ENCODE measurements around the gene DYRK1B.

Gene DYRK1B

DNA sequence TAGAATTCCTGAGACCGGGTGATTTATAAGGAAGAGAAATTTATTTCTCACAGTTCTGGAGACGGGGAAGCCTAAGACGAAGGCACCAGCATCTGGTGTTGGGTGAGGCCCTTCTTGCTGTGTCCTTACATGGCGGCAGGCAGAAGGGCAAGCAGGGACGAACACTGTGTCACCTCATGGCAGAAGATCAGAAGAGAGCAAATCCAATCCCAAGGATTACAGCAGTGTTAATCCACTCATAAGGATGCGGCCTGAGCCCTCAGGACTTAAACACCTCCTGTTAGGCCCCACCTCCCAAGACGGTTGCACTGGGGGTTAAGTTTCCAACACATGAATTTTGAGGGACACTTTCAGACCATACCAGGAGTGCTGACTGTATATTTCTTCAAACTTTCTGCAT, 18.9 kb upstream of the DYRK1B start:
- no peak for DNase-seq

- DNase-seq = no peak
Observed at GRCh38 chr19:39850892-39851291, 16.9 kb upstream of the DYRK1B start.

GRCh38 chr19:39848392-39848791, 14.4 kb upstream of the DYRK1B start:
- DNase-seq = no peak

DNA sequence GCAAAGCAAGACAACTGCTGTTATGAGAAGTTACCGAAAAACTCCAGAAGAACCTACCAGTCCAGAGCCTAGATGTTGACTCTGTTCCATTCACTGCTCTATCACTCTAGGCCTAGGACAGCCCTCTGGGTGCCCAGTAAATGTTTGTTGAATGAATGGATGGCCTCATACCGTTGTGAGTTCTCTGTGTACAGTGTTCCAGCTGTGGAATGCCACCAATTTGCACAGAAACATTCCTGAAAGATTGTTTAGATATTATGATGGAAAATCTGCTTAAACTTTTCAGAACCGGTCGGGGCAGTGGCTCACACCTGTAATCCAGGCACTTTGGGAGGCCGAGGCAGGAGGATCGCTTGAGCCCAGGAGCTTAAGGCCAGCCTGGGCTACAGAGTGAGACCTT, 13.6 kb upstream of the DYRK1B start:
- no peak for DNase-seq

DNA sequence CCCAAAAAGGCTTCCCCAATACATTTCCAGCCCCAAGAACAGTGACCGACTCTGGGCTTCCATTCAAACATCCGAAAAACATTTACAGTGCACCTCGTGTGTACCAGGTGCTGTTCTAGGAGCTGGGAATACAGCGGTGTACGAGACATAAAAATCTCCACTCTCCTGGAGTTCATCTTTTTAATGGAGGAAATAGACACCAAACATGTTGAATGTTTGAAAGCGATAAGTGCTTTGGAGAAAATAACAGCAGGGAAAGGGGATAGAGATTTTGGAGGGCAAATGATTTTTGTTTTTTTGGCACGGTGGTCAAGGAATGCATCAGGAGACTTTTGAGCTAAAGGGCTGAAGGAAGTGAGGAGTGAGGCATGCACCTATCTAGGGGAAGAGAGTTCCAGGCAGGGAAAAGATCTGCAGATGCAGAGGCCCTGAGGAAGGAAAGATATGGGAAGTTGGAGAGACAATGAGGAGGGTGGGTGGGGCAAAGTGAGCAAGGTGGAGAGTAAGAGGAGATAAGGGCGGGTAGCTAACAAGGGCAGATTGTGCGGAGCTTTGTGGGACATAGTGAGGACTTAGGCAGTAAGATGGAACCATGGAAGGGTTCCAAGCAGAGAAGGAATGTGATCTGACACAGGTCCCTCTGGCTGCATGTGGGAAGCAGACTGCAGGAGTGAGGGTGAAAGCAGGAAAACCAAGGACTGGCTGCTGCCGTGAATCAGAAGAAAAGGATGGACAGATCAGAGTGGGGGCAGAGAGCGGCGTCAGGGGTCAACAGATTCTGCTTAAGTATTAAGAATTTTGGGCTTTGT, 12.9 kb upstream of the DYRK1B start:
- DNase-seq = no peak

GRCh38 chr19:39845933-39846677, 12.1 kb upstream of the DYRK1B start, which contains the start of gene FBL:
TSS of gene FBL (minus strand) at chr19:39846379. CDS start at chr19:39846300, 79 bp downstream.
- DNase-seq = peak; percentile 88 to 97 (median 94)

GRCh38 chr19:39845584-39845932, 11.6 kb upstream of the DYRK1B start:
- DNase-seq = peak; percentile 8 to 59 (median 57)

DNA sequence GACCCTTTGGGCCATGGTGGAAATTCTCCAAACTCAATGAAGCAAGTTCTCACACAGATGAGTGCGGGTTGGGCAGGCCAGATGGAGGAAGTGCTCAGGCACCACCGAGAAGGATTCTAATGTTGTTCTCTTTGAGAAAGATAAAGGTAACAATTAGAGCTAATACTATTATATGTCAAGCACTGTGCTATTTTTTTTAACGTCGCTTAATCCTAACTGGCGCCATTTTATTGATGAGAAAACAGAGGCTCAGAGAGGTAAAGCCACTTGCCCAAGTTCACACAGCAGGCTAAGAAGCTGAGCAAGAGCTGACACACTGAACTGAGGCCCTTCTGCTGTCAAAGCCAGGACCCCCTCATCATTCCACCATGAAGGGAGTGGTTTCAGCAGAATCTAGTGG, 11.2 kb upstream of the DYRK1B start:
- DNase-seq = no peak

GRCh38 chr19:39843919-39844793, 10.2 kb upstream of the DYRK1B start:
- peak; percentile 3 to 52 (median 30) for DNase-seq

DNA sequence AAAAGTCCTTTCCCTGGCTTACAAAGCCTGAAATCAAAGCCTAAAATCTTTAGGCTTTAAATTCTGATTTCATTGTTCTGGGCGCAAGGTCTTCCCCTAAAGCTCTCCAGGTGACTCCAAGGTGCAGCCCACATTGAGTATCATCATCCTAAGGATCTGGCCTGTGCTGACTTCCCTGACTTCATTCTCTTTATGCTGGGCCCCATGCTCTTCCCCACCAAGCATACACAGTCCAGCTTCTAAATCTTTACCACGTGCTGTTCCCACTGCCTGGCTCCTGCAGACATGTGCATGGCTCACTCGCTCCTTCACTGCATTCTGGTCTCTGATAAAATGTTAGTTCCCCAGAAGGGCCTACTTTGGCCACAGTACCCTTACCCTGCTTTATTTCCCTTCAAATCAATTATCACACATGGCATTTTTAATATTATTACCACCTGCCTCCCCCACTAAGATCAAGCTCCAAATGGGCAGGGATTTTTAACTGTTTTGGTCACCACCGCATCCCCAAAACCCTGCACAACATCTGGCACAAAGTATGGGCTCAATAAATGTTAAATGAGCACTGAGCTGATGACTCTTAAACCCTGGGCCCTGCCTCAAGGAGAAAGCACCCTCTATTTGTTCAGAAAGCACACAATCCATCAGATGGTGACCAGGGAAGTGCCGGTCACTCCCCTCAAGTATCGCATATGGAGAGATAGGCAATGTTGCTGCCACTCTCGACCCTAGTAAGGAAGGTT, 8.9 kb upstream of the DYRK1B start:
- no peak for DNase-seq

DNA sequence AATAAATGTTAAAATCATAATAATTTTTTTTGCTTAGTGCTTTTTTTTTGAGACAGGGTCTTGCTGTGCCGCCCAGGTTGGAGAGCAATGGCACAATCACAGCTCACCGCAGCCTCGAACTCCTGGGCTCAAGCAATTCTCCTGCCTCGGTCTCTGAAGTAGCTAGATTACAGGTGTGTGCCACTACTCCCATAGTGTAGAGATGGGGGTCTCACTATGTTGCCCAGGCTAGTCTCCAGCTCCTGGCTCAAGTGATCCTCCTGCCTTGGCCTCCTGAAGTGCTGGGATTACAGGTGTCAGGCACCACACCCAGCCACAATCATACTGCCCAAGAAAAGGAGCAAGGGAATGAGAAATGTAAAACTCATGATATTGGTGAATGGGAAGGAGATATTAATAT, 7.1 kb upstream of the DYRK1B start:
- no peak for DNase-seq

GRCh38 chr19:39840492-39840891, 6.5 kb upstream of the DYRK1B start:
- no peak for DNase-seq

GRCh38 chr19:39839678-39840327, 5.8 kb upstream of the DYRK1B start:
- DNase-seq = no peak

DNA sequence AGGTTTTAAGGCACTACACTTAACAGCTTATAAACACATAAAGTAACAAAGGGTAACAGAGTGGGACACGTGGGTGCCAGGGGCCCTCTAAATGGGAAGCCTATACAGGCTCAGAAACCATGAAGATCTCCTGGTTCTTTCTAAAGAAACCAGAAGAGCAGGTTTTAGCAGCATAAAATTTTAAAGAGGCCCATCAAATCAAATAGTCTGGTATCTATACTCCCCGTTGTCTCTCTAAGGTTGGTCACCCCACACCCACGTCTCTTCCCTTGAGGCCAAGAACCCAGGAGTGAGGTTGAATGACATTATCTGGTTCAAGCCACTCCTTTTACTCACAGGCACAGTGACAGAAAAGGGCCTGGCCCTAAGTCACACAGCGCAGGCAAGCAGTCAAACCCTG, 4.6 kb upstream of the DYRK1B start:
- DNase-seq = no peak

GRCh38 chr19:39837978-39838377, 4.0 kb upstream of the DYRK1B start:
- no peak for DNase-seq

DNA sequence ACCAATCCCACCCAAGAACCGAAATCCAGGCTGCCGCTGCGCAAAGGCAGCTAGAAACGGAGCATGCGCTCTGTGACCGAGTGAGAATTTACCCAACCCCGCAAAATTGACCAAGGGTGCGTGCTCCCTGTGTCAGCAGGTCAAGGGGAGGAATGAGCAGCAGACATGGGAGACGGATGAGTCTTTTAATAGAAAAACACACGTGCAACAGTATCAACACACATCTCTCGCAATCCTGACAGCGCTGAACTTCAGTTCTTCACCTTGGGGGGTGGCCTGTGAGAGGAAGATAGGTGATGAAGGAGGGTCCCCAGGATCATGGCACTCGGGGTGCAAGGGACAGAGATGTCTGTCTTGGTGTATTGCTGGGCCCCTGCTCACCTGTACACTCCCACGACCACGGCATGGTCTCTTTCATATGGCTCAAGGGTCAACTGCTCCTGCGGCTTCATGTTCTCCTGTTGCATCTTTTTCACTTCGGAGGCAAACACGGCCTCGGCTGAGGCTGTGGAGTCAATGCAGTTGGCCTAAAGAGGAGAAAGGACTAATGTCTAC, 402 bp upstream of the DYRK1B start:
- DNase-seq = no peak

DNA sequence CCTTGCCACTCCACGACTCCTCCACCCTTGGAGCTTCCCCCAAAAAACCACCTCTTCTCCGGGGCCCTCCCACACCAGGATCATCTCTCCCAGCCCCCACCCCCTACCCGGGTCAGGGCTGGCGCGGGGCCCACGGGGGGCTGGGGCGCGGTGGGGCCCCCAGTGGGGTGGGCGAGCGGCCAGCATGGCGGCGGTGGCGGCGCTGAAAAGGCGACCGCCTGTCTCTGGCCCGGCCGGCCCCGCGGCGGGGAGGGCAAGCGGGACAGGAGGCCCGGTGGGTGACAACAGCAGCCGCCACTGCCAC, 850 bp downstream of the DYRK1B start:
- no peak for DNase-seq

GRCh38 chr19:39832341-39833083, 1.4 kb downstream of the DYRK1B start:
- DNase-seq = no peak

DNA sequence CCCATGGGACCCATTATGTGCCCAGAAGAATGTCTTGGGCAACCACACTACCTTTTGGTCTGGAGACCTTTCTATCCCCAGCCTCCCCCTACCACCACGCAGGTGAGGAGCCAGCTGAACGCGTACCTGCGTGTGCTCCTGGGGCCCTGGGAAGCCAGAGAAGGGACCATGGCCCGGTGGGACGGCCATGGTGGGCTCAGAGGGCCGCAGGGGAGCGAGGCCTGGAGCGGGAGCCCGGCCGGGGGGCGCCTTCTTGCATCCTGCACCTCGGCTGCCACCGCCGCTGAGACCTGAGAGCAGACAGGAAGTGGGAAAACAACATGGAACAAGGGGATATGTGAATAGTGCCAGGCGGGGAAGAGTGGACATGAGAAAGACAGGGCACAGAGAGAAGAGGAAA, 2.3 kb downstream of the DYRK1B start:
- no peak for DNase-seq

GRCh38 chr19:39830847-39831246, 3.1 kb downstream of the DYRK1B start:
- no peak for DNase-seq

DNA sequence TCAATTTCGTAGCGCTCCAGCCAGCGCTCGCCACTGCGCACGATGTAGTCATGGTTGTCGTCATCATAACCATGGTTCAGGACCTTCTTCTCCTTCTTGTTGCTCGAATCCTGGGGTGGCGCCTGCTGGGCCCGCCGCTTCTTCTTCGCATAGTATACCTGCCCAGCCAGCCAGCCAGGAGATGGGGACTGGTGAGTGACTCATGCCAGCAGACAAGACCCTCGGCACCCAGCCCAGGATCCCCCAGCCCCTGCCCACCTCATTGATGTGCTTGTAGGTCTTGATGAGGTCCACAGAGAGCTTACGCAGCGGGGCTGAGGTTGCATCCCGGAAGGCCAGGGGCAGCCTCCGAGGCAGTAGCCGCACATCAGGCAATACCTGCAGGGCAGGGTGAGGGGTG, 3.6 kb downstream of the DYRK1B start:
- DNase-seq = no peak
